ENCODE measurements around the gene ADAM33. TPM values are rescaled to one million over a fixed set of nuclear protein-coding genes. Genes with fewer than 3 reads are reported as not detected.

The ADAM33 gene
- total RNA-seq (2022), result not detected in 2 replicates
- Bru-seq, nascent RNA, result not detected
- BruChase-seq, experiment 1, labeled RNA remaining after a 6-hour chase, result percentile 6 among the genes with signal in this experiment
- not detected for BruChase-seq, experiment 2, labeled RNA remaining after a 2-hour chase
- long read RNA-seq, result 0 reads

DNA sequence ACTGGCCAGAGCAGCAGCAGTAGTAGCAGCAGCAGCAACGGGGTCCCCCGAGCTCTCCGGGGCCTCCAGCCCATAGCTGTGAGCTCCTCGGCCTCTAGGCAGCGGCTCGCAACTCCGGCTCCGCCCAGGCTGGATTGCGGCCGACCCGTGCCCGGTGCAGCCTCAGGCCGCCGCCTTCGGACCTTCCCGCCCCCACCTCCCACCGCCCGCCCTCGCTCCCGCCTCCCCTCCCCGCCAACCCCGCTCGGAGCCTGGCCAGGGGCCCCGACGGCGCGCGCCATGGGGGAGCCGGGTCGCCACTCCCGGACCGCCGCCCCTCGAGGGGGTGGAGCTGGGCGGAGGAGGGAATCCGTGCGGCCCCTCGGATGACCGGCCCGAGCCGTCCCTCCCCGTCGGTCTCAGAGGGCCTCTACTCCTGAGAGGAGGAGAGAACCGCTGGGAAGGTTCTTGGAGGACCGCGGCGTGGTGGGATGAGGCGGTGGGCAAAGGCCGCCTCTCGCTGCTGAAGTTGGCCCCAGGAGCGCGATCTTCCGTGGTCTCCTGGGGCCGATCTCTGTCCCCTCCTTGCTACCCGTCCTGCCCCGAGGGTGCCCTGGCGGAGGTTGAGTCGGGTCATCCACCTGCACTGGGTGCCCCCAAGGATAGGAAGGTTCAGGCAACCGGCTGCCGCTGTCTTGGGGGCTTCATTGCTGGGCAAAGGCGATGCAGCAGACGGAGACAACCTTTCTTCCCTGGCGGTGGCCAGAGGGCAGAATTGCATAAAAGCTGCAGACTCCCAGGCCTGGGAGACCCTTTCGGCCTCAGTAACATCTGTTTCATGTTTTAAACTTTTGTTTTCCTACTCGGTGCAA, at the start of gene ADAM33:
ADAM33 (minus strand) TSS at position 80 of the 851 bp plus-strand sequence; CDS start at position 74, 6 bp downstream.
- TF ChIP-seq, protein P1, sequence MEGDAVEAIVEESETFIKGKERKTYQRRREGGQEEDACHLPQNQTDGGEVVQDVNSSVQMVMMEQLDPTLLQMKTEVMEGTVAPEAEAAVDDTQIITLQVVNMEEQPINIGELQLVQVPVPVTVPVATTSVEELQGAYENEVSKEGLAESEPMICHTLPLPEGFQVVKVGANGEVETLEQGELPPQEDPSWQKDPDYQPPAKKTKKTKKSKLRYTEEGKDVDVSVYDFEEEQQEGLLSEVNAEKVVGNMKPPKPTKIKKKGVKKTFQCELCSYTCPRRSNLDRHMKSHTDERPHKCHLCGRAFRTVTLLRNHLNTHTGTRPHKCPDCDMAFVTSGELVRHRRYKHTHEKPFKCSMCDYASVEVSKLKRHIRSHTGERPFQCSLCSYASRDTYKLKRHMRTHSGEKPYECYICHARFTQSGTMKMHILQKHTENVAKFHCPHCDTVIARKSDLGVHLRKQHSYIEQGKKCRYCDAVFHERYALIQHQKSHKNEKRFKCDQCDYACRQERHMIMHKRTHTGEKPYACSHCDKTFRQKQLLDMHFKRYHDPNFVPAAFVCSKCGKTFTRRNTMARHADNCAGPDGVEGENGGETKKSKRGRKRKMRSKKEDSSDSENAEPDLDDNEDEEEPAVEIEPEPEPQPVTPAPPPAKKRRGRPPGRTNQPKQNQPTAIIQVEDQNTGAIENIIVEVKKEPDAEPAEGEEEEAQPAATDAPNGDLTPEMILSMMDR (IDR thresholded peaks at IDR 0.05; ENCODE audit: unreplicated experiment), result no peak
- CTCF ChIA-PET, result interaction anchor here (0.5 to 1.1 kb wide), 4 partner anchors 78 to 210 kb away, joined by 3 to 4 read pairs (median 3); no protein-coding TSS in a partner anchor
- POLR2A ChIA-PET, result no interaction called here
- H3K27ac Mint-ChIP-seq (ENCODE audit: low read depth, unreplicated experiment), result no peak within 1 kb of the TSS
- DNase-seq (ENCODE audit: unreplicated experiment), result no peak
- H3K4me1 Mint-ChIP-seq (ENCODE audit: insufficient read depth, unreplicated experiment), result peaks cover 9% of the 10 kb centered on the region
- no TSS peak for BruUV-seq (replicated peaks)
- H3K36me3 Mint-ChIP-seq (ENCODE audit: insufficient read depth, unreplicated experiment), result no peaks in the 10 kb centered on the region
- intact Hi-C loops (cut with micrococcal nuclease), result no loop called here
- H3K9me3 Mint-ChIP-seq (ENCODE audit: unreplicated experiment), result no peaks in the 10 kb centered on the region
- no peak within 1 kb of the TSS for H3K4me3 Mint-ChIP-seq (ENCODE audit: unreplicated experiment)
- no peaks in the 10 kb centered on the region for H3K27me3 Mint-ChIP-seq (ENCODE audit: insufficient read depth, unreplicated experiment)

DNA sequence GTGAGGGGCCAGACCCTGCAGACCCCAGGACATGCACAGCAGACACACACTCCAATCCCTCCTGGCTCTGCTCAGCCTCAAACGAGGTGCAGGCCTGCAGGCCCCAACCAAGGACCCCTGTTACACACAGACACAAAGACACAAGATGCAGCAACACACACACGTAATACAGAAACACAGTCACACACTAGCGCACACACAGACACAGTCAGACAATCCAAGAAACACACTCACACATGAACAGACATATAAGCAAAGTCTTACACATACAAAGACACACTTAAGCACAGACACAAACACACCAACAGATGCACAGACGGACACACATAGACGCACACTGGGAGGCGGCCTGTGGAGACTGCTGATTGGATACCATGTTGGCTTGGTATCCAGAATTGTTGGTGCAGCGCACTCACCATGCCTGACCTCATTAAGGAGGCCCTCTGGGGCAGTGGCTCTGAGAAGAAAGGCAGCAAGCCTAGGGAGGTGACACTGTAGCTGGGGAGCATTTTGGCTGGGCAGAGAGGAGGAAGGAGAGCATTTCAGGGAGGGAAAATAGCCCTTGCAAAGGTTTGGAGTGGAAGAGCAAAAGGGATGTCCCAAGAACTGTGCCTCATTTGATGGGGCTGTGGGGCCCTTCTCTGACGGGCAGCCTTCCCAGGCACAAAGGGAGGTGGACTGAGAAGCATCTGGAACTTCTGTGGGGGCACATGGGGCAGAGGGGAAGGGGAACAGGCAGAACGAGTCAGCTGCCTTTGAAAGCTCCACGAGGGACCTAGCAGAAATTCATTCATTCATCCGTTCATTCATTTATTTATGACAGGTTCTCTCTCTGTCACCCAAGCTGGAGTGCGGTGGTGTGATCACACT, 49.2 kb upstream of the ADAM33 start:
- H3K27me3 Mint-ChIP-seq (ENCODE audit: insufficient read depth, unreplicated experiment), result peaks cover 15% of the 10 kb centered on the region
- ChIA-PET POLR2A (interaction anchor here (0.6 to 0.7 kb wide), 3 partner anchors 10 to 874 kb away, joined by 3 to 4 read pairs (median 3); no protein-coding TSS in a partner anchor), CTCF (interaction anchor here (0.7 to 2.1 kb wide), 3 partner anchors 10 to 22 kb away, joined by 3 to 7 read pairs (median 3); no protein-coding TSS in a partner anchor)
- peaks cover 31% of the 10 kb centered on the region for H3K4me1 Mint-ChIP-seq (ENCODE audit: insufficient read depth, unreplicated experiment)
- DNase-seq (ENCODE audit: unreplicated experiment), result no peak
- intact Hi-C loops (cut with micrococcal nuclease), result no loop called here
- no peaks in the 10 kb centered on the region for H3K9me3 Mint-ChIP-seq (ENCODE audit: unreplicated experiment)
- TF ChIP-seq, protein P1 (IDR thresholded peaks at IDR 0.05; ENCODE audit: unreplicated experiment), result no peak
- H3K4me3 Mint-ChIP-seq (ENCODE audit: unreplicated experiment), result no peak overlapping the region
- no peak overlapping the region for H3K27ac Mint-ChIP-seq (ENCODE audit: low read depth, unreplicated experiment)
- H3K36me3 Mint-ChIP-seq (ENCODE audit: insufficient read depth, unreplicated experiment), result peaks cover 5% of the 10 kb centered on the region
- no TSS peak for BruUV-seq (replicated peaks)

- CTCF ChIA-PET, result interaction anchor here (0.5 to 2.3 kb wide), 5 partner anchors 12 to 264 kb away, joined by 3 to 10 read pairs (median 6); no protein-coding TSS in a partner anchor
These were observed 48.2 kb upstream of the ADAM33 start for GRCh38 chr20:3729811-3730540.

More at GRCh38 chr20:3729811-3730540, 48.2 kb upstream of the ADAM33 start:
- no peak overlapping the region for H3K4me3 Mint-ChIP-seq (ENCODE audit: unreplicated experiment)
- no peak overlapping the region for H3K27ac Mint-ChIP-seq (ENCODE audit: low read depth, unreplicated experiment)
- H3K9me3 Mint-ChIP-seq (ENCODE audit: unreplicated experiment), result no peaks in the 10 kb centered on the region
- no TSS peak for BruUV-seq (replicated peaks)
- no peak for DNase-seq (ENCODE audit: unreplicated experiment)
- H3K27me3 Mint-ChIP-seq (ENCODE audit: insufficient read depth, unreplicated experiment), result peaks cover 15% of the 10 kb centered on the region
- POLR2A ChIA-PET, result no interaction called here
- H3K4me1 Mint-ChIP-seq (ENCODE audit: insufficient read depth, unreplicated experiment), result peaks cover 31% of the 10 kb centered on the region
- intact Hi-C loops (cut with micrococcal nuclease), result no loop called here
- TF ChIP-seq, protein P1 (IDR thresholded peaks at IDR 0.05; ENCODE audit: unreplicated experiment), result no peak
- peaks cover 5% of the 10 kb centered on the region for H3K36me3 Mint-ChIP-seq (ENCODE audit: insufficient read depth, unreplicated experiment)

Measured in MCF 10A (cell line).